GM23338 (cell line): ENCODE results near the gene PGM1. TPM values are rescaled to one million over a fixed set of nuclear protein-coding genes. Genes with fewer than 3 reads are reported as not detected.

Source experiments
- ATAC-seq: fragments of 200-7000 bp; cut with Tn5 transposase; 3 replicates; pipeline ENCODE4 v1.9.1; 2020
- DNase-seq: peaks from one replicate; pipeline ENCODE4 v3.0.0-alpha.2; 2015; ENCODE audit warnings: low spot score
- H2AFZ ChIP-seq: fragments of 200-600 bp; sonication (generic); 2 replicates; pipeline ENCODE4 v1.8.0; 2016; ENCODE audit warnings: antibody characterized with exemption, mild to moderate bottlenecking, moderate library complexity
- H3F3A ChIP-seq: fragments of 200-600 bp; sonication (generic); replicated peaks from 2 replicates; pipeline ENCODE4 v1.8.0; 2017; ENCODE audit warnings: antibody characterized with exemption, mixed run types, low read depth
- H3K27ac ChIP-seq: fragments of 200-600 bp; sonication (generic); 2 replicates; pipeline ENCODE4 v1.6.1; 2016; ENCODE audit warnings: low read depth
- H3K27me3 ChIP-seq: fragments of 200-600 bp; sonication (generic); 2 replicates; pipeline ENCODE4 v1.8.0; 2016; ENCODE audit warnings: mild to moderate bottlenecking, mixed run types, moderate library complexity; ENCODE audit not compliant: insufficient read depth
- H3K36me3 ChIP-seq: fragments of 200-600 bp; sonication (generic); 2 replicates; pipeline ENCODE4 v1.8.0; 2016; ENCODE audit warnings: mild to moderate bottlenecking; ENCODE audit not compliant: insufficient read depth
- H3K4me1 ChIP-seq: fragments of 200-600 bp; sonication (generic); 2 replicates; pipeline ENCODE4 v1.8.0; 2016; ENCODE audit warnings: mild to moderate bottlenecking, moderate library complexity; ENCODE audit not compliant: insufficient read depth
- H3K4me2 ChIP-seq: fragments of 200-600 bp; sonication (generic); 2 replicates; pipeline ENCODE4 v1.7.1; 2017; ENCODE audit warnings: mixed run types
- H3K4me3 ChIP-seq: fragments of 200-600 bp; sonication (generic); 2 replicates; pipeline ENCODE4 v1.6.1; 2016; ENCODE audit warnings: mixed run types
- H3K79me2 ChIP-seq: fragments of 200-600 bp; sonication (generic); replicated peaks from 2 replicates; pipeline ENCODE4 v1.8.0; 2017; ENCODE audit warnings: mild to moderate bottlenecking; ENCODE audit not compliant: insufficient read depth
- H3K9me2 ChIP-seq: fragments of 200-600 bp; sonication (generic); 2 replicates; pipeline ENCODE4 v1.8.0; 2017; ENCODE audit not compliant: insufficient read depth
- H4K20me1 ChIP-seq: fragments of 200-600 bp; sonication (generic); replicated peaks from 2 replicates; pipeline ENCODE4 v1.8.0; 2017; ENCODE audit warnings: mild to moderate bottlenecking; ENCODE audit not compliant: insufficient read depth
- H3K27ac Mint-ChIP-seq: 2 replicates; pipeline ENCODE4 v1.8.0; 2020; ENCODE audit warnings: inconsistent platforms, mild to moderate bottlenecking, moderate library complexity, mixed read lengths
- H3K27me3 Mint-ChIP-seq: 3 replicates; pipeline ENCODE4 v1.8.0; 2022; ENCODE audit warnings: low read depth, mild to moderate bottlenecking, moderate library complexity, mixed read lengths, inconsistent platforms; ENCODE audit not compliant: insufficient read depth, poor library complexity
- H3K36me3 Mint-ChIP-seq: 3 replicates; pipeline ENCODE4 v1.8.0; 2021; ENCODE audit warnings: low read depth, mild to moderate bottlenecking, inconsistent platforms, moderate library complexity, mixed read lengths
- H3K4me1 Mint-ChIP-seq: 3 replicates; pipeline ENCODE4 v1.8.0; 2020; ENCODE audit warnings: mild to moderate bottlenecking, inconsistent platforms, mixed read lengths
- H3K4me3 Mint-ChIP-seq: 3 replicates; pipeline ENCODE4 v1.8.0; 2021; ENCODE audit warnings: moderate library complexity, mild to moderate bottlenecking, inconsistent platforms, mixed read lengths
- H3K9me3 Mint-ChIP-seq: 3 replicates; pipeline ENCODE4 v1.8.0; 2020; ENCODE audit warnings: moderate library complexity, mild to moderate bottlenecking, inconsistent platforms, mixed read lengths
- EZH2 ChIP-seq: fragments of 200-600 bp; sonication (generic); IDR thresholded peaks from one replicate; pipeline ENCODE4 v1.8.0; 2017; ENCODE audit warnings: antibody characterized with exemption, mild to moderate bottlenecking, low read depth; ENCODE audit not compliant: unreplicated experiment
- EZH2phosphoT487 ChIP-seq: fragments of 200-600 bp; sonication (generic); IDR thresholded peaks from one replicate; pipeline ENCODE4 v1.8.1; 2018; ENCODE audit warnings: antibody characterized with exemption; ENCODE audit not compliant: unreplicated experiment
- JUNB ChIP-seq: IDR thresholded peaks from one replicate; pipeline ENCODE4 v1.6.1; 2016; ENCODE audit warnings: antibody characterized with exemption; ENCODE audit not compliant: unreplicated experiment
- NANOG ChIP-seq: IDR thresholded peaks from 2 replicates; pipeline ENCODE4 v1.6.1; 2016; ENCODE audit warnings: antibody characterized with exemption, borderline replicate concordance
- polyA plus RNA-seq: library from polyadenylated mRNA; unstranded; fragments of >200 nt; fragmentation: Nextera tagmentation; extraction: Ambion mirVana; gene quantifications from 2 replicates; pipeline ENCODE4 v1.2.1, GENCODE V29; 2016
- total RNA-seq: library from RNA; depleted of rRNA; stranded (reverse); fragments of >200 nt; shearing (Covaris generic); gene quantifications from 2 replicates; pipeline ENCODE4 v1.2.3, GENCODE V29; 2014
- TF ChIP-seq, protein P1 (sequence below): fragments of 250-450 bp; sonication (Bioruptor Pico); IDR thresholded peaks from 2 replicates; pipeline ENCODE4 v1.5.0; 2020; ENCODE audit warnings: mild to moderate bottlenecking, moderate library complexity

The PGM1 gene
- total and polyA plus RNA-seq, 2 experiments from 2014 or later: 20.9 to 71.9 TPM

DNA sequence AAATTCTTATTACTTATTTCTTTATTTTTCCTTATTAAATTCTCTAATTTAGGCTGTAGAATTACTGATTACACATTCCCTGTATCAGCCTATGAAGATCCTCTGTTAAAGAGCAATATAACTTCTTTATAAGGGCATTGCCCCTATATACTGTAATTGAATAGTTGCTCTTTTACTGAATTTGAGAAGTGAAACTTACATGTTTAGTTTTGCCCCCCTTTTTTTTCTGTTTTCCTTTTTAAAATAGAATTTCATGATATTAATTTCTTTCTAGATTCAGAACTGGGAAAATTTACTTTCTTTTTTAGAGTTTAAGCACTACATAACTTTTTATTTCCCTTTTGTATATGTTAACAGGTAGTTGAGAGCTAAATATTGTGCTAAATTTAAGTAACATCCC, 29.5 kb upstream of the PGM1 start:
- H3K36me3 ChIP-seq: no peaks in the 10 kb centered on the region
- H3K27me3 Mint-ChIP-seq: peaks cover 2% of the 10 kb centered on the region
- ATAC-seq (no peak), DNase-seq (no peak)
- no peaks in the 10 kb centered on the region for H3K4me1 Mint-ChIP-seq
- H3K36me3 Mint-ChIP-seq: peaks cover 10% of the 10 kb centered on the region
- no peak overlapping the region for H3K27ac Mint-ChIP-seq
- no peaks in the 10 kb centered on the region for H3K4me1 ChIP-seq
- H3K27me3 ChIP-seq: no peaks in the 10 kb centered on the region
- H3K9me3 Mint-ChIP-seq: peaks cover 5% of the 10 kb centered on the region; the same call in 2 of the 3 replicates
- no peak overlapping the region for H2AFZ ChIP-seq
- no peak for TF ChIP-seq JUNB
- no peak for TF ChIP-seq EZH2phosphoT487
- TF ChIP-seq, protein P1, sequence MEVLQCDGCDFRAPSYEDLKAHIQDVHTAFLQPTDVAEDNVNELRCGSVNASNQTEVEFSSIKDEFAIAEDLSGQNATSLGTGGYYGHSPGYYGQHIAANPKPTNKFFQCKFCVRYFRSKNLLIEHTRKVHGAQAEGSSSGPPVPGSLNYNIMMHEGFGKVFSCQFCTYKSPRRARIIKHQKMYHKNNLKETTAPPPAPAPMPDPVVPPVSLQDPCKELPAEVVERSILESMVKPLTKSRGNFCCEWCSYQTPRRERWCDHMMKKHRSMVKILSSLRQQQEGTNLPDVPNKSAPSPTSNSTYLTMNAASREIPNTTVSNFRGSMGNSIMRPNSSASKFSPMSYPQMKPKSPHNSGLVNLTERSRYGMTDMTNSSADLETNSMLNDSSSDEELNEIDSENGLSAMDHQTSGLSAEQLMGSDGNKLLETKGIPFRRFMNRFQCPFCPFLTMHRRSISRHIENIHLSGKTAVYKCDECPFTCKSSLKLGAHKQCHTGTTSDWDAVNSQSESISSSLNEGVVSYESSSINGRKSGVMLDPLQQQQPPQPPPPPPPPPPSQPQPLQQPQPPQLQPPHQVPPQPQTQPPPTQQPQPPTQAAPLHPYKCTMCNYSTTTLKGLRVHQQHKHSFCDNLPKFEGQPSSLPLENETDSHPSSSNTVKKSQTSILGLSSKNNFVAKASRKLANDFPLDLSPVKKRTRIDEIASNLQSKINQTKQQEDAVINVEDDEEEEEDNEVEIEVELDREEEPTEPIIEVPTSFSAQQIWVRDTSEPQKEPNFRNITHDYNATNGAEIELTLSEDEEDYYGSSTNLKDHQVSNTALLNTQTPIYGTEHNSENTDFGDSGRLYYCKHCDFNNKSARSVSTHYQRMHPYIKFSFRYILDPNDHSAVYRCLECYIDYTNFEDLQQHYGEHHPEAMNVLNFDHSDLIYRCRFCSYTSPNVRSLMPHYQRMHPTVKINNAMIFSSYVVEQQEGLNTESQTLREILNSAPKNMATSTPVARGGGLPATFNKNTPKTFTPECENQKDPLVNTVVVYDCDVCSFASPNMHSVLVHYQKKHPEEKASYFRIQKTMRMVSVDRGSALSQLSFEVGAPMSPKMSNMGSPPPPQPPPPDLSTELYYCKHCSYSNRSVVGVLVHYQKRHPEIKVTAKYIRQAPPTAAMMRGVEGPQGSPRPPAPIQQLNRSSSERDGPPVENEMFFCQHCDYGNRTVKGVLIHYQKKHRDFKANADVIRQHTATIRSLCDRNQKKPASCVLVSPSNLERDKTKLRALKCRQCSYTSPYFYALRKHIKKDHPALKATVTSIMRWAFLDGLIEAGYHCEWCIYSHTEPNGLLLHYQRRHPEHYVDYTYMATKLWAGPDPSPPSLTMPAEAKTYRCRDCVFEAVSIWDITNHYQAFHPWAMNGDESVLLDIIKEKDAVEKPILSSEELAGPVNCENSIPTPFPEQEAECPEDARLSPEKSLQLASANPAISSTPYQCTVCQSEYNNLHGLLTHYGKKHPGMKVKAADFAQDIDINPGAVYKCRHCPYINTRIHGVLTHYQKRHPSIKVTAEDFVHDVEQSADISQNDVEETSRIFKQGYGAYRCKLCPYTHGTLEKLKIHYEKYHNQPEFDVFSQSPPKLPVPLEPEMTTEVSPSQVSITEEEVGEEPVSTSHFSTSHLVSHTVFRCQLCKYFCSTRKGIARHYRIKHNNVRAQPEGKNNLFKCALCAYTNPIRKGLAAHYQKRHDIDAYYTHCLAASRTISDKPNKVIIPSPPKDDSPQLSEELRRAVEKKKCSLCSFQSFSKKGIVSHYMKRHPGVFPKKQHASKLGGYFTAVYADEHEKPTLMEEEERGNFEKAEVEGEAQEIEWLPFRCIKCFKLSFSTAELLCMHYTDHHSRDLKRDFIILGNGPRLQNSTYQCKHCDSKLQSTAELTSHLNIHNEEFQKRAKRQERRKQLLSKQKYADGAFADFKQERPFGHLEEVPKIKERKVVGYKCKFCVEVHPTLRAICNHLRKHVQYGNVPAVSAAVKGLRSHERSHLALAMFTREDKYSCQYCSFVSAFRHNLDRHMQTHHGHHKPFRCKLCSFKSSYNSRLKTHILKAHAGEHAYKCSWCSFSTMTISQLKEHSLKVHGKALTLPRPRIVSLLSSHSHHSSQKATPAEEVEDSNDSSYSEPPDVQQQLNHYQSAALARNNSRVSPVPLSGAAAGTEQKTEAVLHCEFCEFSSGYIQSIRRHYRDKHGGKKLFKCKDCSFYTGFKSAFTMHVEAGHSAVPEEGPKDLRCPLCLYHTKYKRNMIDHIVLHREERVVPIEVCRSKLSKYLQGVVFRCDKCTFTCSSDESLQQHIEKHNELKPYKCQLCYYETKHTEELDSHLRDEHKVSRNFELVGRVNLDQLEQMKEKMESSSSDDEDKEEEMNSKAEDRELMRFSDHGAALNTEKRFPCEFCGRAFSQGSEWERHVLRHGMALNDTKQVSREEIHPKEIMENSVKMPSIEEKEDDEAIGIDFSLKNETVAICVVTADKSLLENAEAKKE (CRISPR knock-in tag): no peak
- H4K20me1 ChIP-seq: no peaks in the 10 kb centered on the region
- H3K79me2 ChIP-seq: no peaks in the 10 kb centered on the region
- no peak overlapping the region for H3K4me3 ChIP-seq
- H3K4me3 Mint-ChIP-seq: no peak overlapping the region
- H3F3A ChIP-seq: no peaks in the 10 kb centered on the region
- no peaks in the 10 kb centered on the region for H3K9me2 ChIP-seq
- no peak overlapping the region for H3K4me2 ChIP-seq
- no peak overlapping the region for H3K27ac ChIP-seq

DNA sequence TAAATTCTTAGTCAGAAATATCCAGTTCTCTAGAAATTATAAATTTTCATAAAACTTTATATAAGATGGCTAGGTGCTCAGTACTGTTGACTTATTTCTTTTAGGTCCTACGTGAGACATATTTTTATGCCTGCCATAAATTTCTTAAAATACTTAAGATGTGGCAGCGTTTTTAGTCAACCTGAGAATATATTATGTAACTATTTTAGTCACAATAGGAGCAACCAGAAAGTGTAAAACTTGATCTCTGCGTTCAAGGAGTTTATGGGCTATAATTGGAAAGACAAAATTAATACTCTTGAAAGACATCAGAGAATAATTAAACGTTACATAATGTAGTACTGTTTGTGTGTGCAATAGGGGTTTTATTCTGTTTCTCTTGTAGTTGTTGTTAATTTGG, 24.1 kb upstream of the PGM1 start:
- Mint-ChIP-seq H3K36me3 (peaks cover 10% of the 10 kb centered on the region), H3K9me3 (peaks cover 5% of the 10 kb centered on the region; the same call in 2 of the 3 replicates), H3K27ac (no peak overlapping the region), H3K4me1 (peaks cover 20% of the 10 kb centered on the region), H3K27me3 (peaks cover 4% of the 10 kb centered on the region), H3K4me3 (no peak overlapping the region)
- Histone ChIP-seq H3K9me2 (no peaks in the 10 kb centered on the region), H3K27ac (no peak overlapping the region), H3K79me2 (no peaks in the 10 kb centered on the region), H3K4me2 (no peak overlapping the region), H3K4me1 (peaks cover 38% of the 10 kb centered on the region), H3F3A (no peaks in the 10 kb centered on the region), H3K4me3 (no peak overlapping the region), H3K27me3 (no peaks in the 10 kb centered on the region), H4K20me1 (no peaks in the 10 kb centered on the region), H3K36me3 (no peaks in the 10 kb centered on the region), H2AFZ (no peak overlapping the region)
- ATAC-seq (no peak), DNase-seq (no peak)
- TF ChIP-seq, protein P1 (CRISPR knock-in tag): no peak
- TF ChIP-seq NANOG (no peak), EZH2 (no peak)
